Measurements from ENCODE around the gene MAP3K14. TPM values are rescaled to one million over a fixed set of nuclear protein-coding genes. Genes with fewer than 3 reads are reported as not detected.

MAP3K14 gene
- total and polyA plus RNA-seq, 10 of the 15 experiments (the other 5 are each of a cell fraction or from before 2014, with no cell fraction given), result 2.1 to 33.3 (median 19.7) TPM

DNA sequence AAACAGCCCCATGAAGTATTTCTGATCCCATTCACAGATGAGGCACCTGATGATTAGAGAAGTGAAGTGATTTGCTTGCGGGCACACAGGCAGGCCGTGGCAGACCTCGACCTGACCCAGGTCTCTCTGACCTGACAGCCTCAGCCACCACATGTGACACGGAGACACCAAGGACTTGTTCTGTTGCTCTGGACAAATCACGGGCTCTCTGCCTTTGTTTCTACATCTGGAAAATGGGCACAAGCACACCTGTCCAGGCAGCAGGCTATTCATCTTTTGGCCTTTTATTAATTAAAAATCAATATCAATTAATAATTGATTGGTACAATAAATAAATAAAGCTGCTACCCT, 3.4 kb downstream of the MAP3K14 start:
- Histone ChIP-seq H3K9me3 (replicated peaks; ENCODE audit: control insufficient read depth, insufficient read depth, low read length) (no peaks in the 10 kb centered on the region), H3K36me3 (ENCODE audit: control insufficient read depth in 2 of 2, insufficient read depth in 2 of 2, low read length in 1 of 2) (peaks cover 4 to 14% of the 10 kb centered on the region in 2 experiments), H3K27ac (ENCODE audit: control insufficient read depth, insufficient read depth) (peak overlapping the region; percentile 91), H3K4me3 (peak overlapping the region; percentile 57), H2AFZ (ENCODE audit: control insufficient read depth, low read depth, low read length) (no peak overlapping the region), H3K9ac (ENCODE audit: control insufficient read depth, insufficient read depth, low read length) (peak overlapping the region; percentile 95), H4K20me1 (ENCODE audit: control insufficient read depth, insufficient read depth) (no peaks in the 10 kb centered on the region), H3K79me2 (ENCODE audit: control insufficient read depth, insufficient read depth, low read length) (peaks cover 83% of the 10 kb centered on the region), H3K4me1 (ENCODE audit: control insufficient read depth, insufficient read depth, low read length) (peaks cover 53% of the 10 kb centered on the region), H3K27me3 (replicated peaks in 1 of 2; ENCODE audit: control insufficient read depth in 2 of 2, insufficient read depth in 2 of 2, low read length in 1 of 2) (no peaks in the 10 kb centered on the region), H3K4me2 (ENCODE audit: control insufficient read depth, insufficient read depth) (peak overlapping the region; percentile 80)
- 2% methylated on average over 5 of the region's 5 CpGs for WGBS (ENCODE audit: insufficient coverage, insufficient replicate concordance, low lambda C conversion rate, missing lambda C conversion rate)
- no peak for ATAC-seq
- ChIA-PET POLR2A (interaction anchor here (0.6 to 11.6 kb wide), 10 partner anchors 10 to 1780 kb away, joined by 4 to 203 read pairs (median 26); partner anchors contain the start of gene FMNL1), SMC1A (ENCODE audit: uncharacterized antibody, unreplicated experiment) (interaction anchor here (1.1 to 17.3 kb wide), 15 partner anchors 13 to 94 kb away, joined by 3 to 171 read pairs (median 13); no protein-coding TSS in a partner anchor), RAD21 (ENCODE audit: unreplicated experiment) (interaction anchor here (0.9 to 9.6 kb wide), 9 partner anchors 10 to 91 kb away, joined by 4 to 216 read pairs (median 22); no protein-coding TSS in a partner anchor), CTCF (interaction anchor here (0.6 to 13.2 kb wide), 13 partner anchors 12 to 95 kb away, joined by 3 to 194 read pairs (median 4); no protein-coding TSS in a partner anchor)
- no TSS peak for BruUV-seq (replicated peaks)
- in situ Hi-C loops (cut with MboI), result no loop called here
- intact Hi-C loops (cut with micrococcal nuclease; ENCODE audit: unreplicated experiment), result no loop called here
- TF ChIP-seq IKZF2 (IDR thresholded peaks at IDR 0.05), result no peak
- TF ChIP-seq IRF4 (IDR thresholded peaks at IDR 0.05; ENCODE audit: low read depth, low read length), result no peak
- no peak for TF ChIP-seq ZSCAN29 (IDR thresholded peaks at IDR 0.05)
- TF ChIP-seq POLR2A (IDR thresholded peaks at IDR 0.05; ENCODE audit: low read depth, low read length), result peak; percentile 39; the same call in 1 of the 2 replicates
- TF ChIP-seq NFIC (IDR thresholded peaks at IDR 0.05; ENCODE audit: low read depth, low read length), result no peak
- no peak for TF ChIP-seq HDAC2 (IDR thresholded peaks at IDR 0.05)
- TF ChIP-seq BHLHE40 (IDR thresholded peaks at IDR 0.05; ENCODE audit: borderline replicate concordance in 1 of 2, low read depth in 2 of 2, low read length in 1 of 2), result peak in 1 of 2 experiments; percentile 19; a peak in 2 of 4 replicates
- no peak for TF ChIP-seq ZNF207 (IDR thresholded peaks at IDR 0.05; ENCODE audit: borderline replicate concordance)
- TF ChIP-seq TCF3 (IDR thresholded peaks at IDR 0.05; ENCODE audit: borderline replicate concordance, insufficient read depth, low read depth, low read length), result no peak
- TF ChIP-seq KAT2A (conservative IDR thresholded peaks at IDR 0.05; ENCODE audit: control insufficient read depth, low read depth, low read length), result no peak
- no peak for TF ChIP-seq MTA2 (IDR thresholded peaks at IDR 0.05; ENCODE audit: low read depth)
- 0 out of 2 replicates have a peak, but pooled peaks have one; percentile 33 for TF ChIP-seq NBN (IDR thresholded peaks at IDR 0.05)
- no peak for TF ChIP-seq KDM1A (IDR thresholded peaks at IDR 0.05; ENCODE audit: borderline replicate concordance)
- TF ChIP-seq PAX5 (IDR thresholded peaks at IDR 0.05; ENCODE audit: borderline replicate concordance, low read depth, low read length), result no peak
- no peak for TF ChIP-seq RFX5 (IDR thresholded peaks at IDR 0.05; ENCODE audit: low read depth, low read length)
- TF ChIP-seq EED (IDR thresholded peaks at IDR 0.05; ENCODE audit: low read depth), result no peak
- no peak for TF ChIP-seq BRCA1 (IDR thresholded peaks at IDR 0.05; ENCODE audit: low read depth, low read length)
- TF ChIP-seq NR2F1 (conservative IDR thresholded peaks at IDR 0.05), result 0 out of 2 replicates have a peak, but pooled peaks have one; percentile 39
- FAIRE-seq, result no peak
- DNase-seq (ENCODE audit: low read depth, low spot score), result no peak

All from GM12878 (cell line).